ENCODE results near the gene DBF4. TPM values are rescaled to one million over a fixed set of nuclear protein-coding genes. Genes with fewer than 3 reads are reported as not detected.

The DBF4 gene
- total and polyA plus RNA-seq, 4 donors: 2.3 to 27.0 (median 3.7) TPM

GRCh38 chr7:87874066-87874465 is 2.2 kb upstream of the DBF4 start:
- TF ChIP-seq TAF1 (conservative IDR thresholded peaks at IDR 0.05) (no peak), YY1 (IDR thresholded peaks at IDR 0.05) (no peak), SP1 (IDR thresholded peaks at IDR 0.05) (no peak), RAD21 (IDR thresholded peaks at IDR 0.05) (no peak), FOXA1 (IDR thresholded peaks at IDR 0.05) (no peak), GABPA (IDR thresholded peaks at IDR 0.05 in 1 of 2, conservative IDR thresholded peaks at IDR 0.05 in 1 of 2) (no peak), JUND (IDR thresholded peaks at IDR 0.05) (no peak), FOXA2 (IDR thresholded peaks at IDR 0.05) (no peak), NR2F2 (IDR thresholded peaks at IDR 0.05) (no peak), EGR1 (IDR thresholded peaks at IDR 0.05; ENCODE audit: low read depth in 2 of 2) (no peak), REST (IDR thresholded peaks at IDR 0.05) (no peak), HNF4A (conservative IDR thresholded peaks at IDR 0.05) (no peak), RXRA (IDR thresholded peaks at IDR 0.05) (no peak), ATF3 (IDR thresholded peaks at IDR 0.05) (no peak), HNF4G (IDR thresholded peaks at IDR 0.05) (no peak), MAX (IDR thresholded peaks at IDR 0.05) (no peak)
- TF ChIP-seq, protein P1, sequence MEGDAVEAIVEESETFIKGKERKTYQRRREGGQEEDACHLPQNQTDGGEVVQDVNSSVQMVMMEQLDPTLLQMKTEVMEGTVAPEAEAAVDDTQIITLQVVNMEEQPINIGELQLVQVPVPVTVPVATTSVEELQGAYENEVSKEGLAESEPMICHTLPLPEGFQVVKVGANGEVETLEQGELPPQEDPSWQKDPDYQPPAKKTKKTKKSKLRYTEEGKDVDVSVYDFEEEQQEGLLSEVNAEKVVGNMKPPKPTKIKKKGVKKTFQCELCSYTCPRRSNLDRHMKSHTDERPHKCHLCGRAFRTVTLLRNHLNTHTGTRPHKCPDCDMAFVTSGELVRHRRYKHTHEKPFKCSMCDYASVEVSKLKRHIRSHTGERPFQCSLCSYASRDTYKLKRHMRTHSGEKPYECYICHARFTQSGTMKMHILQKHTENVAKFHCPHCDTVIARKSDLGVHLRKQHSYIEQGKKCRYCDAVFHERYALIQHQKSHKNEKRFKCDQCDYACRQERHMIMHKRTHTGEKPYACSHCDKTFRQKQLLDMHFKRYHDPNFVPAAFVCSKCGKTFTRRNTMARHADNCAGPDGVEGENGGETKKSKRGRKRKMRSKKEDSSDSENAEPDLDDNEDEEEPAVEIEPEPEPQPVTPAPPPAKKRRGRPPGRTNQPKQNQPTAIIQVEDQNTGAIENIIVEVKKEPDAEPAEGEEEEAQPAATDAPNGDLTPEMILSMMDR (IDR thresholded peaks at IDR 0.05; ENCODE audit: low read depth, low read length, missing input control): no peak
- TF ChIP-seq, protein P2, sequence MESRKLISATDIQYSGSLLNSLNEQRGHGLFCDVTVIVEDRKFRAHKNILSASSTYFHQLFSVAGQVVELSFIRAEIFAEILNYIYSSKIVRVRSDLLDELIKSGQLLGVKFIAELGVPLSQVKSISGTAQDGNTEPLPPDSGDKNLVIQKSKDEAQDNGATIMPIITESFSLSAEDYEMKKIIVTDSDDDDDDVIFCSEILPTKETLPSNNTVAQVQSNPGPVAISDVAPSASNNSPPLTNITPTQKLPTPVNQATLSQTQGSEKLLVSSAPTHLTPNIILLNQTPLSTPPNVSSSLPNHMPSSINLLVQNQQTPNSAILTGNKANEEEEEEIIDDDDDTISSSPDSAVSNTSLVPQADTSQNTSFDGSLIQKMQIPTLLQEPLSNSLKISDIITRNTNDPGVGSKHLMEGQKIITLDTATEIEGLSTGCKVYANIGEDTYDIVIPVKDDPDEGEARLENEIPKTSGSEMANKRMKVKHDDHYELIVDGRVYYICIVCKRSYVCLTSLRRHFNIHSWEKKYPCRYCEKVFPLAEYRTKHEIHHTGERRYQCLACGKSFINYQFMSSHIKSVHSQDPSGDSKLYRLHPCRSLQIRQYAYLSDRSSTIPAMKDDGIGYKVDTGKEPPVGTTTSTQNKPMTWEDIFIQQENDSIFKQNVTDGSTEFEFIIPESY (IDR thresholded peaks at IDR 0.05): no peak
- H3K4me3 ChIP-seq (ENCODE audit: low read depth in 1 of 3, low read length in 3 of 3): no peak overlapping the region
- peaks cover 0 to 10% (median 0%) of the 10 kb centered on the region in 4 donors for H3K36me3 ChIP-seq (ENCODE audit: control insufficient read depth in 4 of 4, insufficient read depth in 3 of 4, low read depth in 1 of 4, low read length in 3 of 4)
- no peaks in the 10 kb centered on the region for H3K27me3 ChIP-seq (ENCODE audit: control insufficient read depth in 4 of 4, insufficient read depth in 4 of 4, low read length in 3 of 4)
- peaks cover 1 to 22% (median 4%) of the 10 kb centered on the region in 4 donors for H3K4me1 ChIP-seq (ENCODE audit: control insufficient read depth in 4 of 4, insufficient read depth in 4 of 4, low read length in 3 of 4)
- no peaks in the 10 kb centered on the region for H3K9me3 ChIP-seq (ENCODE audit: control insufficient read depth in 4 of 4, low read length in 3 of 4)
- no peak overlapping the region for H3K27ac ChIP-seq (ENCODE audit: low read depth in 1 of 2, low read length in 2 of 2)
- no peak overlapping the region for H3K9ac ChIP-seq (ENCODE audit: low read depth in 1 of 2, low read length in 2 of 2)
- DNase-seq (ENCODE audit: low spot score): no peak
- 74% methylated on average over 4 of the region's 4 CpGs for WGBS

Data from liver (tissue), 9 donors.